PC-9 (cell line): ENCODE results near the gene PNCK. TPM values are rescaled to one million over a fixed set of nuclear protein-coding genes. Genes with fewer than 3 reads are reported as not detected.

ENCODE experiments used
- BruUV-seq: library from RNA; stranded (reverse); fragments of 400-500 nt; replicated peaks from 2 replicates; lab custom pipeline; 2021; lab: Mats Ljungman, UMichigan
- CTCF ChIA-PET: fragments of 300-600 bp; sonication (Branson Sonifier 250); formaldehyde crosslinking; loops from one replicate; lab custom pipeline; 2022; ENCODE audit warnings: antibody characterized with exemption; lab: Charles Lee
- POLR2A ChIA-PET: fragments of 300-600 bp; sonication (Branson Sonifier 250); formaldehyde crosslinking; loops from one replicate; lab custom pipeline; 2022; ENCODE audit warnings: antibody characterized with exemption; ENCODE audit not compliant: unreplicated experiment; lab: Charles Lee
- DNase-seq, 2 experiments: peaks; one replicate each; pipeline versions ENCODE4 v3.0.0 to v3.0.0-alpha.2; 2015 to 2022; ENCODE audit warnings: mixed read lengths in 1 of 2
- H2AFZ ChIP-seq: fragments of 200-600 bp; sonication (generic); 2 replicates; pipeline ENCODE4 v1.8.1; 2017; ENCODE audit warnings: antibody characterized with exemption
- H3F3A ChIP-seq: fragments of 200-600 bp; sonication (generic); 2 replicates; pipeline ENCODE4 v1.8.1; 2017; ENCODE audit warnings: antibody characterized with exemption, mild to moderate bottlenecking, low read depth; ENCODE audit not compliant: insufficient read depth
- H3K27ac ChIP-seq: fragments of 200-600 bp; sonication (generic); 2 replicates; pipeline ENCODE4 v1.6.1; 2016; ENCODE audit warnings: mixed run types
- H3K27me3 ChIP-seq: fragments of 200-600 bp; sonication (generic); 2 replicates; pipeline ENCODE4 v1.6.1; 2016; ENCODE audit warnings: low read depth, mixed run types; ENCODE audit not compliant: insufficient read depth
- H3K36me3 ChIP-seq: fragments of 200-600 bp; sonication (generic); 2 replicates; pipeline ENCODE4 v1.6.1; 2016; ENCODE audit warnings: low read depth, mixed run types
- H3K4me1 ChIP-seq: fragments of 200-600 bp; sonication (generic); replicated peaks from 2 replicates; pipeline ENCODE4 v1.6.1; 2016; ENCODE audit warnings: mixed run types; ENCODE audit not compliant: insufficient read depth
- H3K4me2 ChIP-seq: fragments of 200-600 bp; sonication (generic); 2 replicates; pipeline ENCODE4 v1.6.1; 2017; ENCODE audit warnings: mixed run types
- H3K4me3 ChIP-seq: fragments of 200-600 bp; sonication (generic); 2 replicates; pipeline ENCODE4 v1.6.1; 2016; ENCODE audit warnings: mixed run types
- H3K79me2 ChIP-seq: fragments of 200-600 bp; sonication (generic); 2 replicates; pipeline ENCODE4 v1.6.1; 2017; ENCODE audit warnings: low read depth, mixed run types
- H3K9me2 ChIP-seq: fragments of 200-600 bp; sonication (generic); 2 replicates; pipeline ENCODE4 v1.8.1; 2017; ENCODE audit warnings: mild to moderate bottlenecking; ENCODE audit not compliant: insufficient read depth
- H3K9me3 ChIP-seq: fragments of 200-600 bp; sonication (generic); 2 replicates; pipeline ENCODE4 v1.8.1; 2016; ENCODE audit warnings: low read depth; ENCODE audit not compliant: insufficient read depth
- H4K20me1 ChIP-seq: fragments of 200-600 bp; sonication (generic); 2 replicates; pipeline ENCODE4 v1.8.1; 2017; ENCODE audit not compliant: insufficient read depth
- CTCF ChIP-seq: fragments of 200-600 bp; sonication (generic); conservative IDR thresholded peaks from 2 replicates; pipeline ENCODE4 v1.6.1; 2017; ENCODE audit warnings: mixed run types, antibody characterized with exemption, mild to moderate bottlenecking, moderate library complexity
- EZH2 ChIP-seq: fragments of 200-600 bp; sonication (generic); IDR thresholded peaks from 2 replicates; pipeline ENCODE4 v1.8.0; 2017; ENCODE audit warnings: antibody characterized with exemption, low read depth
- intact Hi-C: fragments of 100-400 bp; cut with micrococcal nuclease; formaldehyde crosslinking; loops from one replicate; pipeline ENCODE4 v1.10.0; 2022; ENCODE audit not compliant: unreplicated experiment
- total RNA-seq: library from RNA; stranded (reverse); gene quantifications from 2 replicates; pipeline ENCODE4 v1.2.3, GENCODE V29; 2021

PNCK gene
- total RNA-seq, 1 experiment from 2014 or later = 1.0 TPM

GRCh38 chrX:153646620-153647373 lies 26.8 kb downstream of the PNCK start, which contains the start of gene DUSP9:
TSS of gene DUSP9 (plus strand) at chrX:153647203. CDS start at chrX:153647954, 751 bp downstream.
- no peak within 1 kb of the TSS for H2AFZ ChIP-seq

GRCh38 chrX:153645921-153646488 lies 27.6 kb downstream of the PNCK start:
- TF ChIP-seq CTCF (no peak), EZH2 (no peak)
- H3K27me3 ChIP-seq = peaks cover 11% of the 10 kb centered on the region
- POLR2A ChIA-PET = no interaction called here
- DNase-seq = peak in 1 of 2 experiments; percentile 30
- H3K36me3 ChIP-seq = no peaks in the 10 kb centered on the region
- H3K4me3 ChIP-seq = no peak overlapping the region
- H3K4me1 ChIP-seq = peaks cover 9% of the 10 kb centered on the region
- H3K9me2 ChIP-seq = no peaks in the 10 kb centered on the region
- no peaks in the 10 kb centered on the region for H4K20me1 ChIP-seq
- no peaks in the 10 kb centered on the region for H3K79me2 ChIP-seq
- CTCF ChIA-PET = no interaction called here
- H3F3A ChIP-seq = no peaks in the 10 kb centered on the region
- no peak overlapping the region; the same call in 1 of the 2 replicates for H3K4me2 ChIP-seq
- H3K27ac ChIP-seq = no peak overlapping the region
- no peaks in the 10 kb centered on the region for H3K9me3 ChIP-seq
- intact Hi-C loops = loop anchor here (5.0 kb wide), 1 partner anchor 34 kb away; no protein-coding TSS in a partner anchor
- BruUV-seq = no TSS peak
- H2AFZ ChIP-seq = no peak overlapping the region

More at GRCh38 chrX:153646620-153647373, 26.8 kb downstream of the PNCK start, which contains the start of gene DUSP9:
- POLR2A ChIA-PET = no interaction called here
- Histone ChIP-seq H3K79me2 (no peaks in the 10 kb centered on the region), H3K9me3 (no peaks in the 10 kb centered on the region), H3K9me2 (no peaks in the 10 kb centered on the region), H3F3A (no peaks in the 10 kb centered on the region), H3K4me3 (no peak within 1 kb of the TSS), H3K27me3 (peaks cover 11% of the 10 kb centered on the region), H4K20me1 (no peaks in the 10 kb centered on the region), H3K4me1 (peaks cover 9% of the 10 kb centered on the region), H3K4me2 (no peak within 1 kb of the TSS; the same call in 1 of the 2 replicates), H3K27ac (no peak within 1 kb of the TSS), H3K36me3 (no peaks in the 10 kb centered on the region)
- no peak for TF ChIP-seq CTCF
- TF ChIP-seq EZH2 = no peak
- peak in 1 of 2 experiments; percentile 35 for DNase-seq
- intact Hi-C loops = loop anchor here (5.0 kb wide), 1 partner anchor 34 kb away; no protein-coding TSS in a partner anchor
- no TSS peak for BruUV-seq
- CTCF ChIA-PET = interaction anchor here (0.6 to 0.8 kb wide), 3 partner anchors 21 to 808 kb away, joined by 3 read pairs; no protein-coding TSS in a partner anchor

GRCh38 chrX:153645151-153645550 lies 28.5 kb downstream of the PNCK start:
- no peak overlapping the region for H3K27ac ChIP-seq
- peaks cover 11% of the 10 kb centered on the region for H3K27me3 ChIP-seq
- no peaks in the 10 kb centered on the region for H3K36me3 ChIP-seq
- no peaks in the 10 kb centered on the region for H3K79me2 ChIP-seq
- BruUV-seq = no TSS peak
- ChIA-PET CTCF (no interaction called here), POLR2A (no interaction called here)
- no peak overlapping the region for H2AFZ ChIP-seq
- H3F3A ChIP-seq = no peaks in the 10 kb centered on the region
- H3K9me2 ChIP-seq = no peaks in the 10 kb centered on the region
- H3K4me3 ChIP-seq = no peak overlapping the region
- no peak overlapping the region for H3K4me2 ChIP-seq
- H3K9me3 ChIP-seq = no peaks in the 10 kb centered on the region
- intact Hi-C loops = loop anchor here (5.0 kb wide), 1 partner anchor 33 kb away; no protein-coding TSS in a partner anchor
- H3K4me1 ChIP-seq = peaks cover 9% of the 10 kb centered on the region
- H4K20me1 ChIP-seq = no peaks in the 10 kb centered on the region
- TF ChIP-seq CTCF (no peak), EZH2 (no peak)
- DNase-seq = no peak
